GM21515 (cell line): ENCODE data around the gene CALN1.

Experiments
- ATAC-seq: cut with Tn5 transposase; IDR thresholded peaks from one replicate; pipeline ENCODE4 v1.9.1; 2021; ENCODE audit not compliant: unreplicated experiment

Gene CALN1

DNA sequence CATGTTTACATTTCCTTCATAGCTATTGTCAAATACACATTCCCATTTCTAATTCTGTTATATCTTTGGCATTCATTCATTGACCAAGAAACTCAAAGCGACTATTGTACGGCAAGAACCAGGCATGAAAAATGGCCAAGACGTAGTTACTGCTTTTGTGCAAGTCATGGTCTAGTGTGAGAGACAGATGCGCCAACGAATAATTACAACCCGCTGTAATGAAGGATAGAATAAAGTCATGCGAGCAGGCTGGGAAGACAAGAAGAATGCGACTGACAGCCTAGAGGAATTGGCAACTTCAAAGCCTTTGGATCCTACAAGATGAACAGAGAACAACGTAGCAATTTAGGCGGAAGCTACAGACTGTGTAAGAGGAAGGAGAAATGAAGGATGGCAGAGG lies 221.2 kb downstream of the CALN1 start:
- no peak for ATAC-seq

DNA sequence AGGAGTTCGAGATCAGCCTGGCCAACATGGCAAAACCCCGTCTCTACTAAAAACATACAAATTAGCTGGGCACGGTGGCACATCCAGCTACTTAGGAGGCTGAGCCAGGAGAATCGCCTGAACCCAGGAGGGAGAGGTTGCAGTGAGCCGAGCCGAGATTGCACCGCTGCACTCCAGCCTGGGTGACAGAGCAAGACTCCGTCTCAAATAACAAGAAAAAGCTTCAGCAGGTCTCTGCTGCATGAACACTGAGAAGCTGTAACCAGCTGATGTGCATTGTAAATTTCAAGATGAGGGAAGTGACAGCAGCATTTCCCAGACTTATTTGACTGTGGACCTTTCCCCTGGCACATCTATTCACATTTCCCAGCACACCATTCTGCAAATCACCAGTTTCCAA lies 222.0 kb downstream of the CALN1 start:
- no peak for ATAC-seq

DNA sequence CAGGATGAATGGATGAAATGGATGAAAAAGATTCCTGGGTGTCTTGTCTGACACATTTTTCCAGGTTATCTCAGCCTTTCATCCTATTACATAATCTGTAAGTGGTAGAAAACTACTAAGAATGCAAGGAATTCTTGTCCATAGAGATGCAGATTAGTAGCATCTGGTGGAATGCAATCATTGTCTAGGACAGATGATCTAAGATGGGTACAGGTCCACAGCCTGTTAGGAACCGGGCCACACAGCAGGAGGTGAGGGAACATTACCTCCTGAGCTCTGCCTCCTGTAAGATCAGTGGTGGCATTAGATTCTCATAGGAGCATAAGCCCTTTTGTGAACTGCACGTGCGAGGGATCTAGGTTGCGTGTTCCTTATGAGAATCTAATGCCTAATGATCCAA lies 225.0 kb downstream of the CALN1 start:
- no peak for ATAC-seq

DNA sequence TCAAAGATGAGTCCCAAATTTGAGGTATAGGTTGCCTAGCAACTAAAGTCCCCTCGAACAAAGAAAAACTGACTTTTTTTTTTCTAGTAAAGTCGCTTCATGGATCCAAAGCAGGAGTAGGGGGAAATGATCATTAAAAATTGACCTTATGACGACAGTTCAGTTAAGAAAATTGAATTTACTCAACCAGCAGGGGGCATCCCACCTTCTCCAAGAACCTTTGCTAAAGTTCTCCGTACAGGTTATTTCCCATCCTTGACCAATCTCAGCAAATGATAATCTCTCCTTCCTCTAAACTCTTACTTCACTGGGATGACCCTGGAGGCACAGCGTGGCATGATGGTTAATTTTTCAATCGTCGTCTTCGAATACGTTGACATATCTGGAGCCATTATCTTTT lies 228.3 kb downstream of the CALN1 start:
- no peak for ATAC-seq

DNA sequence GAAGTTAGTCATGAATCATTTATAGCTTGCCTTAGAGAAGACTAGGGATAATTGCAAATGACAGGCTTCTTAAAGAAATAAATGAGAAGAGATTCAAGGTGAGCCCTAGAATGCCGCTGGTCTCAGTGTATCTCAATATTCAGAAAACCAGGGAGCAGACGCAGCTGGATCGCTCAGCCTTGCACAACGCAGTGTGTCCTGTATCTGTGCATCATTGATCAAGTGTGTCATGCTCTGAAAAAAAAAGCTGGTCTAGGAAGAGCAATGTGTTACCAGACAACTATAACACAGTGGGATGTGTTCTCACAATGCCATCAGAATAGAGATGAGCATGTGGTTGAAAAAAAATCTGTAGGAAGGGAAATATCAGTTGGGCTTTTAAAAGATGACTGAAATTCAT lies 230.1 kb downstream of the CALN1 start:
- ATAC-seq = no peak

DNA sequence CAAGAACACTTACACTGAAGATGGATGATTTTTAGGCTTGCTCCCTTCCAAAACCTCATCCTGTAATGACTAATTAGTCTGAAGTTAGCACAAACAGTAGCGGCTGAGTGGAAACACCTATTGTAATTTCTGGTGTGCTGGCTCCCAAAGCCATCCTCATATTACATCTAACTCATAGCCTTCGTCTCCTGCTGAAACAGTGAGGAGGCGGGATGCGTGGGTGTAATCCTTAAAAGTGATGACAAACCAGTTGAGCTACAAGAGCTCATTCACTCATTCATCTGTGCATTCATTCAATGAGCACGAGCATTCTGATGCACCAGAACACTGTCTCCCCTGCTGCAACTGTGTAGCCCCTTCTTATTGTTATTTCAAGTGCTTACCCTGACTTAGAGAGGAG lies 235.3 kb downstream of the CALN1 start:
- ATAC-seq = no peak

DNA sequence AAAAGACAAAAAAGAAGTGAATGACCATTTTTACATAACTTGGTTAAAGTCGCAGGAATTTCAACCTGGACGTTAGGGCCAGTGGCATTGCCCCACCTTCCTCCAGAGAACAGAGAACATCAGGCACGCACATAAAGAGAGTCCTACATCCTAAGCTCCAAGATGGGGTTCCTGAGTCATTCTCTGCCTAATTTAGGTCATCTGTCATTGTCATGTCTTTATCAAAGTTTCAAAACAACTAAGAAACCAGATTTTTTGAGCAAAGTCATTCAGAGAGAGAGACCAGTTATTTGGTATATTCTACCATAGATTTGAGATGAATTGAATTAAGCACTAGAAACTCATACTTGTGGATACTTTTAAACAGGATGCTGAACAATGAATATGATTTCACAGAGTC lies 241.7 kb downstream of the CALN1 start:
- ATAC-seq = no peak

DNA sequence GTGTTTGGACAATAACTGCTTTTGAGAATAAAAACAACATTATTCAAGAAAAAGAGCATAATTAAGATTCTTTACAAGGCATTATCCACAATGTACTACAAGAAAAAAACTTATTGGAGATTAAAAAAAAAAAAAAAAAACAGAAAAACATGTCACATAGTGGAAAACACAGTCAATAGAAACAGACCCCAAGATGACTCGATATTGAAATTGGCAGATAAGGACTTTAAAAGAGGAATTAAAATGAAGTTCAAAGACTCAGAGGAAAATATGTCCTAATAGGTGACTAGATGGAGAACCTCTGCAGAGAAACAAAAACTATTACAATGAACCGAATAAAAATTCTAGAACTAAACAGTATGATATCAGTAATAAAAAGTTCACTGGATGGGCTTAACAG lies 248.9 kb downstream of the CALN1 start:
- ATAC-seq = no peak

DNA sequence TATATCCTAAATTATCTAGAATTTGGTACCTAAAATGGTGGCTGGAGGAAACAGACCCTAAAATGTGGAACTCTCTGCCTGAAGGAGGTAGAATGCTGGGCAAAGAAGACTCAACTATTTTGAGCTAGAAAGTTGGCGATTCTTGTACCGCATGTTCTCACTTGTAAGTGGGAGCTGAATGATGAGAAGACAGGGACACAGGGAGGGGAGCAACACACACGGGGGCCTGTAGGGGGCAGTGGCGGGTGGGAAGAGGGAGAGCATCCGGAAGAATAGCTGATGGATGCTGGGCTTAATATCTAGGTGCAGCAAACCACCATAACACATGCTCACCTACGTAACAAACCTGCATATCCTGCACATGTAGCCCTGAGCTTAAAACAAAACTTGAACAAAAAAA lies 250.6 kb downstream of the CALN1 start:
- no peak for ATAC-seq

DNA sequence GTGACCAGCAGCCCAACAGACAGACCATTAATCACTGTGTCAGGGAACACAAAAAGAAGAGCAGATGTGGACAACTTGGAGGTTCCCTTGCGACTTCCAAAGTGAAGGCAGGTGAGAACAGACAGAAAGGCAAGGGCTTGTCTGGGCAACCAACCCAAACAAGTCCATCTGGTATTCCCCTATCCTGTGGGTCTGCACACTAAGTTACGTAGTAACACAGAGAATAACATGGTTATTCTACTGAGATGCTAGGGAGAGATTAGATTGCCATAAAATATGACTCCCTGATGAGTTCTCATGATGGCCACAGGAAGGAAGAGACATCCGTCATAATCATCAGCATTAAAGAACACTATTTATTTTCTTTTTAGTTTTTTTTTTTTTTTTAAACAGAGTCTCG lies 252.2 kb downstream of the CALN1 start:
- ATAC-seq = no peak

DNA sequence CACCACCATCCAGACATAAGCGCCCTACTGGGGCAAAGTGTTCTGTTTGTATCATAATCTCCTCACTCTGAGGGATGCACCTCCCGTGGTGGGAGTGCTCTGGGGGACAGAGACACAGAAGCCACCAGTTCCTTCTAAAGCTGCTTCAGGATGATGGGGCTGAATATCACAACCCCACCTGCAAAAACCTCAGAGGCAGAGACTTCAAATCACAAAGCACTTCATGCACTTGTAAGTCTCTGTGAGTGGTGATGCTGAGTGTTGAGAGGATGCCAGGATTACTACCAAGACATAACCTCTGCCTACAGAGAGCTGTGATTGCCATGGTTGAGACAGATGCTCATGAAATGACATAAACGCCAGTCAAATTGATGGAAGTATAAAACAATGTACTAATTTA lies 255.5 kb downstream of the CALN1 start:
- no peak for ATAC-seq

DNA sequence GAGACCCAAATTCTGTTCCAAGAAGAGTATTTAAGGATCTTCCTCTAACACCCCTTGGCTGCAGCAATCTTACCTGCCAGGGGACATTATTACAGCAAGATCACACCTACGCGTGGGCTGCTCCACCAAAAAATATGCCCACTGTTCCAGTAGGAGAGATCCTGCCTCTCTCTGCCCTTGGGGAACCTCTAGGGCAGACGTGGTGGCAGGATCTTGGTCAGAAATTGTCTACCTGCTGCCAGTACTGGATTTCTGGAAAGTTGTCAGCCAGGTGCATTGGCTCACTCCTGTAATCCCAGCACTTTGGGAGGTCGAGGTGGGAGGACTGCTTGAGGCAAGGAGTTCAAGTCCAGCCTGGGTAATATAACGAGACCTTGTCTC lies 259.0 kb downstream of the CALN1 start:
- no peak for ATAC-seq

DNA sequence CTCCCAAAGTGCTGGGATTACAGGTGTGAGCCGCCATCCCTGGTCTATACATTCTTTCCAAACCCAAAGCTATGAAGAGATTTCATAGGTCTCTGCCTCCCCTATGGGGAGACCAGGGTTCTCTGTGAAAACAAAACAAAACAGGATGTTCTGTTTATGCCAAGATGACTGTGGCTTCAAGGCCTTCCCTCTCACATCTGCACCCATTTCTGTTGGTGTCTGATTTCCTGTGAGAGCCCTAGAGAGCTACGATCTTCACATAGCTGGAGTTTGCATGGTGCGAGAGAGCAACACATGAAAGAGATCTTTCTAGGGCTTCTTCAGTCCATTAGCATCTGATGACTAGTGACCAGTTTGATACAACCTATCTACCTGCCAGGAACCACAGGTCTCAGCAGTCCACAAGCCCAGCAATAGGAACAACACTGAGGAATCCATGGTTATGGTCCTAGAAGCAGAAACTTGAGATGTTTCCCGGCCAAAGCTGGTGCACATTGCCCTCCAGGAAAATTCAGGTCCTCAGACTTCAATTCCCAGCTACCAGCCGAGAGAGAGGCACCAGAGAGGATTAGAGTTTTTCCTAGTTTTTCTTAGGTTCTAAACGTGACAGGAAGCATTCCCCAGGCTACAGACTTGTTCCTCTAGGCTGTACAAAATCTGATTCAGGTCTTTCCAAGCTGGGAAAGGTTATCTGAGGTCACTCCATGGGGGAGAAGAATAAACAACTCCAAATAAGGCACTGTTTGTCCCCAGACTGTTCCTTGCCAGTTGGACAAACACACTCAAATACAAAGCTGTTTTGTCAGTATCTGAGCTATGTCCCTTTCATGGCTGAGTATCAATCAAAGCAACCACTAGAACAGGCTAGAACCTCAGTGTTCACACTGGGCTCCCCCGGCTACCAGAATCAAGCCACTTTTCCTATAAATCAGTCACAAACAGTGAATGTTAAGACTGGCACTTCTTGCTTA lies 259.7 kb downstream of the CALN1 start:
- no peak for ATAC-seq

DNA sequence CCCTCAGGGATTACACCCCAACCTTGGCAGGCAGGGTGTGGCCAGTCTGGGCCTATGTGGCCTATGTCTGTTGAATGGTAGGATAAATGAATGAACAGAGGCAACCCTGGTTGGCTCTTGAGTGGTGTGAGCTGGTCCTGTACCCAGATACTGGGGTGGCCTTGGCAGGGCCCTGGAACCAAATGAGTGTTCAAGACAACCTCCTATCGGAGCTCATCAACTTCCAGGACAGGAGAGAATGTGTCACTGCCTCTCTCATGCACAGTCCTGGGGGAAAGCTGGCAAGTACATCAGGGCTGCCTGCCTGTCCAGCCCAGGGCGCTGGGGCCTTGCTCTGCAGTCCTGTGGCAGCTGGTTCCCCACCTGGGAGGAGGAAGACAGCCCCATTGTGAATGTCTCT lies 271.6 kb downstream of the CALN1 start:
- no peak for ATAC-seq

DNA sequence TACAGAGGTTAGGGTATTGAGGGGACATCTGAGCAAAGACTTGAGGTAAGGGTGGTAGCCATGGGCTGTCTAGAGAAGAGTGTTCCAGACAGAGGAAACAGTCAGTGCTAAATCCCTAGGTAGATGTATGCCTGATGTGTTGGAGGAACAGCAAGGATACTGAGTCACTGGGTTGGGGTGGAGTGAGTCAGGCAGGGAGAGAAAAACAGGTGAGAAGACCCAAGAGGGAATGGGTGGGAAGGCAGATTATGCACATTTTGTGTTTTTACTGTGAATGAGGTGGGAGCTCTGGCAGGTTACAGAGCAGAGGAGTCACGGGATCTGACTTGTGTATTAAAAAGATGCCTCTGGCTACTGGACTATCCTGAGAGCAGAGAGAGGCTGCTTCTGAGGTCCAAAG lies 285.0 kb downstream of the CALN1 start:
- ATAC-seq = no peak

DNA sequence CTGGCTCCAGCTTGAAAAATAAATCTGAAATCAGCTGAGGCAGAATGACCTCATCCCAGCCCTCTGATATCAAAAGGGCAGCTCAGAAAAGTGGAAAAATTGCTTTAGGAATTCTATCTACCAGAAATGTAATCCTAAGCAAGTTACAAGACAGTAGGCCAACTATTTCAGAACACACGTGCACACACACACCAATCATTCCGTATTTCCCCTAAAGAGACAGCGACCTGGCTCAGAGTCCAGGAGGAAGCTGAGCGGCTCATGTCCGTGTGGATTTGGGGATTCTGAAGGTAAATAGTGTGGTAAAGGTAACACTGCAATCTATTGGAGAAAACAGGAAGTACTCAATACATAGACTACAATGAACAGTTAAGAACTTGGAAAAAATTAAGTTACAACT lies 288.2 kb downstream of the CALN1 start:
- no peak for ATAC-seq

DNA sequence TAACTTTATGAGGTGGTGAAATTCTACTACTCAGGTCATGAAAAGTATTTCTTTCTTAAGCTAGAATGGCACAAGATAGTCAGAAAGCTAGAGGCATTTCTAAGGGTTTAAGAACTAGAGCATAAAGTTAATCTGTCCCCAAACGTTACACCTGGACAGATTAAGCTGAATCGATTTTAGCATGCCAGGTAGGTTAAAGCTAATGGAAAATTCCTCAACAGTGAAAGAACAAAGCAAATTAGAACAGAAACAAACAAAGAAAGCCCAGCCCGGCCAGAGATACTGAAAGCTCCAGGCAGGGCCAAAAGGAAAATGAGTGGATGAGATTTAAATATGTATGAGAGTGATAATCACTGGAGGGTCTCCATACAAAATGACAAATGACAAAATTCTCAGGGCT lies 293.8 kb downstream of the CALN1 start:
- no peak for ATAC-seq

DNA sequence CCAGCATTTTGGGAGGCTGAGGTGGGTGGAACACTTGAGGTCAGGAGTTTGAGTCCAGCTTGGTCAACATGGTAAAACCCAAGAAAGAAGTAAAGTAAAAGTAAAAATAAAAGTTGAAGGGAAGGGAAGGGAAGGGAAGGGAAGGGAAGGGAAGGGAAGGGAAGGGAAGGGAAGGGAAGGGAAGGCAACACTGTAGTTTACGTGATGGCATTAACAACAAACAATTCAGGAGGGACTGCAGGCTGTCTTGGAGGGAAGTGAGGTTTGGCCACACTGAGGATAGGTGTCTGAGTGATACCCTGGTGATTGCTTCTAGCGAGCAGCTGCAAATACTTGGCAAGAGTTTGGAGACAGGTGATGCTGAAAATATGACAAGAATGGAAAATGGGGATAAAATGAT lies 298.0 kb downstream of the CALN1 start:
- no peak for ATAC-seq

DNA sequence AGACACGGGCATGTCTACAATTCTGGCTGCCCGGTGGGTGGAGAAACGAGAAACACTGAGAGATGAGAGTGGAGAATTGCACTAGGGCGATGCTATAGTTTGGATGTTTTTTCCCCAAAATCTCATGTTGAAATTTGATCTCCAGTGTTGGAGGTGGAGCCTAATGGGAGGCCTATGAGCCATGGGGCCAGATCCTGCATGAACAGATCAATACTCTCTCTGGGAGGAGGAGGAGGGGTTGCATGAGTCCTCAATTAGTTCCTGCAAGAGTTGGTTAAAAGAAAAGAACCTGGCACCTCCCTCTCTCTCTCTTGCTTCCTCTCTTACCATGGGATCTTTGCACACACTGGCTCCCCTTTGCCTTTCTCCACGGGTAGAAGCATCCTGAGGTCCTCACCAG lies 299.1 kb downstream of the CALN1 start:
- no peak for ATAC-seq

DNA sequence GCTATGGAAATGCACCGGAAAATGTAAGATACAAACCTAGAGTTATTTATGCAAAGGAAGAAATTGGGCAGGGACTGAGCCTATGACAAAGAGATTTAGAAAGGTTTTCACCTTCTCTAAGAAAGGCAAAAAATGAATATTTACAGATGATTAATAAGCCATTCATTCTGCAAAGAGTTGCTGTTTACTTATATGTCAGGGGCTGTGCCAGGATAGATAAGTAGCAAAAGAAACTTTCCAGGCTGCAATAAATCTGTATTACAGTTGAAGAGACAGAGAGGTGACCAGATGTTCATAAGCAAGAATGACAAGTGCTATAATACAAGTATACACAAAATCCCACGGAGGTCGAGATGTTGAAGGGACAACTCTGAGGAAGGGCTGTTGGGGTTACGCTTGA lies 299.6 kb downstream of the CALN1 start:
- no peak for ATAC-seq

DNA sequence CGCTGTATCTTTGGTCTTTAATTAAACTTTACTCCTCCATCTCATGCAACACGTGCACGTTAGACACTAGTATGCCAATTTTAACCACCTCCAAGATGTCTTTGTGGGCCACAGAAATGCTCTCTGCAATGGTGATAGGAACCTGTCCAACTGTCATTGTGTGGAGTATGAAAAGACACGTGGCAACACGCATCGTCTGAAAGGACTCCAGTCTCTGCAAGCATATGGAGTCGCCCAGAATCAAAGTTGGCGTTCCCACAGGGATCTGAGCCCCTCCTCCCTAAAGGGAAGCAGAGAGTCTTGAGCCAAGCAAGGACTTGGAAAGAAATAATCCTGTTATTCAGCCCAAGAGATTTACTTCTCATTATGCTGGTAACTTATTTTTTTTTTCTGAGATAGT lies 301.1 kb downstream of the CALN1 start:
- ATAC-seq = no peak

DNA sequence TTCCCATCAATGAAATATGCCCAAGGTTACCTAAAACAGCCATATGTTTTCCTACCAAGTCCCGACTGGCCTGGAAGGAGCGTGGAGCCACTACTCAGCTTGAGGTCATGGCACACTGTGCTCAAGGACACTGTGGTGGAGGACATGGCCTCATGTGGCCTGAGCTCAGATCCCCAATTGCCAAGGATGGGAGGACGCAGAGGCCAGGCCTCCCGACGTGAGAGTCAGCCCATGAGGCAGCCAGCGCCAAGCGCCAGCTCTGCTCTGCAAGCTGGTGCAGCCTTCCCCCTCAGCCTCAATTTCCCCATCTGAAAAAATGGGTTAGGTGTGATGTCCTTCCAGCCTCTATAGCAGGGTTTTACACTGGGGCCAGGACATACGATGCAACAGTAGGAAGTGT lies 302.6 kb downstream of the CALN1 start:
- ATAC-seq = no peak

DNA sequence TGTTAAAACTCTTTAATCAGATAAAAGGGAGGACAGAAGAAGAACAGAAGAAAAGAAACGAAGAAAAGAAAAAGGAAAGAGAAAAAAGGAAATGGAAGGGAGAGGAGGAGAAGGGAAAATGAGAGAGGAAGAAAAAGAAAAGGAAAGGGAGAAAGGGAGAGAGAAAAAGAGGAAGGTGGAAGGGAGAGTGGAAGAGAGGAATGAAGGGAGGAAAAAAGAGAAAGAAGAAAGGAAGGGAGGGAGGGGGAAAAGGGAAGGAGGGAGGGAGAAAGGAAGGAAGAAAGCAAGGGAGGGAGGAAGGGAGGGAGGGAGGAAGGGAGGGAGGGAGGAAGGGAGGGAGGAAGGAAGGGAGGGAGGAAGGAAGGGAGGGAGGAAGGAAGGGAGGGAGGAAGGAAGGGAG lies 305.7 kb downstream of the CALN1 start:
- no peak for ATAC-seq
